Caco-2 (cell line): ENCODE data around the gene PAPPA. TPM values are rescaled to one million over a fixed set of nuclear protein-coding genes. Genes with fewer than 3 reads are reported as not detected.

Experiments
- BruUV-seq: library from RNA; stranded (reverse); fragments of 400-500 nt; replicated peaks from 2 replicates; lab custom pipeline; 2021; lab: Mats Ljungman, UMichigan
- CTCF ChIA-PET: fragments of 300-600 bp; sonication (Branson Sonifier 250); formaldehyde crosslinking; loops from one replicate; lab custom pipeline; 2022; ENCODE audit warnings: antibody characterized with exemption; lab: Charles Lee
- POLR2A ChIA-PET: fragments of 300-600 bp; sonication (Branson Sonifier 250); formaldehyde crosslinking; loops from one replicate; lab custom pipeline; 2022; ENCODE audit warnings: antibody characterized with exemption; lab: Charles Lee
- DNase-seq, 2 experiments: peaks; one replicate each; pipeline versions ENCODE4 v3.0.0 to v3.0.0-alpha.2; 2020 to 2022
- H3K27me3 ChIP-seq: replicated peaks from 2 replicates; pipeline ENCODE4 v1.6.0; 2011; ENCODE audit warnings: low read length; ENCODE audit not compliant: control insufficient read depth, insufficient read depth
- H3K36me3 ChIP-seq: 2 replicates; pipeline ENCODE4 v1.5.1; 2011; ENCODE audit warnings: low read length; ENCODE audit not compliant: control insufficient read depth, insufficient read depth
- H3K4me1 ChIP-seq: fragments of 250-450 bp; sonication (Bioruptor Pico); 2 replicates; pipeline ENCODE4 v1.5.1; 2020; ENCODE audit warnings: mild to moderate bottlenecking
- H3K4me3 ChIP-seq: 2 replicates; pipeline ENCODE4 v1.5.1; 2011; ENCODE audit warnings: low read depth, mild to moderate bottlenecking, control low read depth, low read length
- H3K9me3 ChIP-seq: fragments of 250-450 bp; sonication (Bioruptor Pico); 2 replicates; pipeline ENCODE4 v1.5.1; 2020; ENCODE audit warnings: mild to moderate bottlenecking, moderate library complexity
- H3K27ac Mint-ChIP-seq: one replicate; pipeline ENCODE4 v1.8.0; 2022; ENCODE audit warnings: mixed read lengths; ENCODE audit not compliant: unreplicated experiment
- H3K27me3 Mint-ChIP-seq: one replicate; pipeline ENCODE4 v1.8.0; 2022; ENCODE audit warnings: mixed read lengths; ENCODE audit not compliant: insufficient read depth, unreplicated experiment
- H3K36me3 Mint-ChIP-seq: one replicate; pipeline ENCODE4 v1.8.0; 2022; ENCODE audit warnings: mild to moderate bottlenecking, mixed read lengths; ENCODE audit not compliant: insufficient read depth, unreplicated experiment
- H3K4me1 Mint-ChIP-seq: one replicate; pipeline ENCODE4 v1.8.0; 2022; ENCODE audit warnings: low read depth, mixed read lengths; ENCODE audit not compliant: unreplicated experiment
- H3K4me3 Mint-ChIP-seq: one replicate; pipeline ENCODE4 v1.8.0; 2022; ENCODE audit warnings: mild to moderate bottlenecking, moderate library complexity, mixed read lengths; ENCODE audit not compliant: unreplicated experiment
- H3K9me3 Mint-ChIP-seq: one replicate; pipeline ENCODE4 v1.8.0; 2022; ENCODE audit warnings: mixed read lengths; ENCODE audit not compliant: unreplicated experiment
- intact Hi-C: fragments of 100-400 bp; cut with micrococcal nuclease; formaldehyde crosslinking; loops from one replicate; pipeline ENCODE4 v1.10.0; 2022; ENCODE audit not compliant: unreplicated experiment
- total RNA-seq: library from RNA; stranded (reverse); gene quantifications from 2 replicates; pipeline ENCODE4 v1.2.3, GENCODE V29; 2022
- TF ChIP-seq, protein P1 (sequence below), 2 experiments: fragments of 200-600 bp in 1 of 2; IDR thresholded peaks; 1 replicate in 1 of 2; 2 replicates in 1 of 2; pipeline versions ENCODE4 v1.5.1 to v1.8.0; 2011 to 2022; ENCODE audit warnings: antibody characterized with exemption in 1 of 2, control low read depth in 1 of 2, inconsistent platforms in 1 of 2, low read depth in 1 of 2, low read length in 1 of 2, mild to moderate bottlenecking in 1 of 2, moderate library complexity in 1 of 2; ENCODE audit not compliant: insufficient read depth in 1 of 2, severe bottlenecking in 1 of 2, unreplicated experiment in 1 of 2

Gene PAPPA
- total RNA-seq, 1 experiment from 2014 or later = not detected

DNA sequence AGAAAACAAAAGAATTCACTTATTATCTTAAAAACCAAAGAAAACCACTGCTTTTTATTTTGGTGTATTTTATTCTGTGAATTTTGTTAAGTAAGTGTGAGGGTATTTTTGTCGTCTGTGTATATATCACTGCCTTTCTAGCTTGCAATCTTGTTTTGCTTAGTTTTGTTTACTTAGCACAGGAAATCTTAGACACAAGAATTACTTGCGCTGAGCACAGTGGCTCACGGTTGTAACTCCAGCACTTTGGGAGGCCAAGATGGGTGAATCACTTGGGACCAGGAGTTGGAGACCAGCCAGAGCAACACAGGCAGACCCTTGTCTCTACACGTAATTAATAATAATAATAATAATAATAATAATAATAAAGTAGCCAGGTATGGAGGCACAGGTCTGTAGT lies 230.3 kb downstream of the PAPPA start:
- Mint-ChIP-seq H3K4me1 (no peaks in the 10 kb centered on the region), H3K27me3 (no peaks in the 10 kb centered on the region), H3K4me3 (no peak overlapping the region), H3K27ac (no peak overlapping the region), H3K36me3 (no peaks in the 10 kb centered on the region), H3K9me3 (no peaks in the 10 kb centered on the region)
- Histone ChIP-seq H3K27me3 (no peaks in the 10 kb centered on the region), H3K4me3 (no peak overlapping the region), H3K36me3 (no peaks in the 10 kb centered on the region), H3K4me1 (no peaks in the 10 kb centered on the region), H3K9me3 (no peaks in the 10 kb centered on the region)
- BruUV-seq = no TSS peak
- DNase-seq = no peak
- CTCF ChIA-PET = no interaction called here
- POLR2A ChIA-PET = no interaction called here
- TF ChIP-seq, protein P1, sequence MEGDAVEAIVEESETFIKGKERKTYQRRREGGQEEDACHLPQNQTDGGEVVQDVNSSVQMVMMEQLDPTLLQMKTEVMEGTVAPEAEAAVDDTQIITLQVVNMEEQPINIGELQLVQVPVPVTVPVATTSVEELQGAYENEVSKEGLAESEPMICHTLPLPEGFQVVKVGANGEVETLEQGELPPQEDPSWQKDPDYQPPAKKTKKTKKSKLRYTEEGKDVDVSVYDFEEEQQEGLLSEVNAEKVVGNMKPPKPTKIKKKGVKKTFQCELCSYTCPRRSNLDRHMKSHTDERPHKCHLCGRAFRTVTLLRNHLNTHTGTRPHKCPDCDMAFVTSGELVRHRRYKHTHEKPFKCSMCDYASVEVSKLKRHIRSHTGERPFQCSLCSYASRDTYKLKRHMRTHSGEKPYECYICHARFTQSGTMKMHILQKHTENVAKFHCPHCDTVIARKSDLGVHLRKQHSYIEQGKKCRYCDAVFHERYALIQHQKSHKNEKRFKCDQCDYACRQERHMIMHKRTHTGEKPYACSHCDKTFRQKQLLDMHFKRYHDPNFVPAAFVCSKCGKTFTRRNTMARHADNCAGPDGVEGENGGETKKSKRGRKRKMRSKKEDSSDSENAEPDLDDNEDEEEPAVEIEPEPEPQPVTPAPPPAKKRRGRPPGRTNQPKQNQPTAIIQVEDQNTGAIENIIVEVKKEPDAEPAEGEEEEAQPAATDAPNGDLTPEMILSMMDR (IDR thresholded peaks at IDR 0.05; ENCODE audit: insufficient read depth in 1 of 2, low read depth in 1 of 2, low read length in 1 of 2, severe bottlenecking in 1 of 2, unreplicated experiment in 1 of 2) = no peak
- intact Hi-C loops = no loop called here

DNA sequence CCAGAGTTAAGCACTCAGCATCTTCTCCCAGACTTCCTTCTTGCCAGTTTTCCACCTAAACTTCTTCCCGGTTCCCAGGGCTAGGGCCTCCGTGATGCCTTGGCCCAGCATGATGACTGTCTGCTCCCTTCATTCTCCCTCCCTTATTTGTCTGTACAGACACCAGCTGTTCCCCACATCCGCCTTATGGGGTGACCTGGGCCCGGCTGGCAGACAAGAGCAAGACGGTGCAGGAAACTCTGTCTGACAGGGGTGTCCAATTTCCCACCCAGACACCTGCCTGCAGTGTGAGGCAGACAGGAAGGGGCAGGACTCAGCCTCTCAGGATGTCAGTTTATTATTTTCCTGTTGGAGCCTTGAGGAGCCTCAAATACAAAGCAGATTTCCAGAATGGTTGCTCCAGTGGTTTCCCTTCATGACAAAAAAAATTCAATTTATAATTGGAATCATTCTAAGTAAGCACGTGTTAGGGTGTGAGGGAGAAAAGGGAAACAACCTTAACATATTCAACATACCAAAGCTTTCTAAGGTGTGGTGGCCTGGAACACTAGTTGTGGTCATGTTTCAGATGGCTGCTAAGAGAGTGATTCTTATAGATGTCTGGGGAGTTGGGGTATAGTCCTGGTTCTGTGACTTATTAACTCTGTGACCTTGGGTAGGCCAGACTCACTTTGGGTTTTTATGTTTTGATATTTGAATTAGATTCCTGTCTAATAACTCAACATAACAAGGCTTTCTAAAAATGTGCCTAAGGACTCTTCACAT lies 234.5 kb downstream of the PAPPA start:
- DNase-seq = no peak
- intact Hi-C loops = no loop called here
- Histone ChIP-seq H3K36me3 (no peaks in the 10 kb centered on the region), H3K27me3 (no peaks in the 10 kb centered on the region), H3K9me3 (no peaks in the 10 kb centered on the region), H3K4me1 (no peaks in the 10 kb centered on the region), H3K4me3 (no peak overlapping the region)
- no peaks in the 10 kb centered on the region for H3K4me1 Mint-ChIP-seq
- H3K9me3 Mint-ChIP-seq = no peaks in the 10 kb centered on the region
- CTCF ChIA-PET = no interaction called here
- BruUV-seq = no TSS peak
- H3K27me3 Mint-ChIP-seq = no peaks in the 10 kb centered on the region
- H3K27ac Mint-ChIP-seq = no peak overlapping the region
- TF ChIP-seq, protein P1 (IDR thresholded peaks at IDR 0.05; ENCODE audit: insufficient read depth in 1 of 2, low read depth in 1 of 2, low read length in 1 of 2, severe bottlenecking in 1 of 2, unreplicated experiment in 1 of 2) = no peak
- POLR2A ChIA-PET = no interaction called here
- H3K36me3 Mint-ChIP-seq = no peaks in the 10 kb centered on the region
- H3K4me3 Mint-ChIP-seq = no peak overlapping the region

DNA sequence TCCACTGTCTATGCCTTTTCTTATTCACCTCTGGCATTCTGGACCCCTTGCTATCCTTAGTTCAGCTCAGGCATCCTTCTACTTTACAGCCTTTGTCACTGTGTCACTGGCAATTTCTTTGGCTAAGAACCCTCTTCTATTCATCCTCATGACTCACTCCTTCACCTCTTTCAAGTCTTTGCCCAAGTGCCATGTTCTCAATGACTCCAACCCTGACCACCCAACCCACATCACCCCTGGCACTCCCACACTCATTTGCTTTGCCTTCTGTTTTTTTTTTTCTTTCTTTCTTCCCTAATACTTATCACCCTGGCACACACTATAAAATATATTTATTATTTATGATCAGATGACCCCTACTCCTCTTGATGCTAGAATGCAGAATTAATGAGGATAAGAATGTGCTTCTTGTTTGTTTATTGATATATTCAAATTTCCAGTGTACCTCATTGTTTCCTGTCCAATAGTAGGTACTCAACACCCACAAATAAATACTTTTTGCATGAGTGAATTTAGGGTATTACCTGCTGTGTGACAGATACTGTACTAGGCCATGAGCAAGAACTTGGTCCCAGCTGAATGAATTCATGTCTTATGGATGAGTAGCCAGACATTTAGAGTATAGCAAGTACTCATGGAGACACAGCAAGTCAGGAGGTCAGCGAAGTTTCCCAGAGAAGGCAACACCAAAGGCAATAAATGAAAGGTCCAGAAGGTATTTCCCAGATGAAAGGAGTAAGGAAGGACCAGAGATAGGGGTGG lies 236.1 kb downstream of the PAPPA start:
- no peaks in the 10 kb centered on the region for H3K27me3 ChIP-seq
- no peaks in the 10 kb centered on the region for H3K9me3 ChIP-seq
- intact Hi-C loops = no loop called here
- H3K4me3 ChIP-seq = no peak overlapping the region
- TF ChIP-seq, protein P1 (IDR thresholded peaks at IDR 0.05; ENCODE audit: insufficient read depth in 1 of 2, low read depth in 1 of 2, low read length in 1 of 2, severe bottlenecking in 1 of 2, unreplicated experiment in 1 of 2) = no peak
- H3K36me3 ChIP-seq = no peaks in the 10 kb centered on the region
- ChIA-PET POLR2A (no interaction called here), CTCF (no interaction called here)
- Mint-ChIP-seq H3K4me1 (no peaks in the 10 kb centered on the region), H3K36me3 (no peaks in the 10 kb centered on the region), H3K9me3 (no peaks in the 10 kb centered on the region), H3K27me3 (no peaks in the 10 kb centered on the region), H3K27ac (no peak overlapping the region), H3K4me3 (no peak overlapping the region)
- no peak for DNase-seq
- BruUV-seq = no TSS peak
- no peaks in the 10 kb centered on the region for H3K4me1 ChIP-seq
